ENCODE data around the gene TESPA1. TPM values are rescaled to one million over a fixed set of nuclear protein-coding genes. Genes with fewer than 3 reads are reported as not detected.
A peak's percentile ranks its signal among the peaks of the same experiment; 100 is the strongest.

Gene TESPA1
- total RNA-seq, 1 experiment from 2014 or later, result not detected

- intact Hi-C loops (cut with micrococcal nuclease; ENCODE audit: unreplicated experiment), result loop anchor here (5.0 kb wide), 1 partner anchor 180 kb away; no protein-coding TSS in a partner anchor
- no TSS peak for BruUV-seq (replicated peaks)
Observed at GRCh38 chr12:54937376-54937775, 47.2 kb downstream of the TESPA1 start.

GRCh38 chr12:54936736-54937135, 47.8 kb downstream of the TESPA1 start:
- no TSS peak for BruUV-seq (replicated peaks)
- Mint-ChIP-seq H3K36me3 (ENCODE audit: insufficient read depth, unreplicated experiment) (peaks cover 5% of the 10 kb centered on the region), H3K4me3 (ENCODE audit: low read depth, unreplicated experiment) (no peak overlapping the region), H3K4me1 (ENCODE audit: low read depth, unreplicated experiment) (peaks cover 38% of the 10 kb centered on the region), H3K9me3 (ENCODE audit: low read depth, unreplicated experiment) (peaks cover 4% of the 10 kb centered on the region), H3K27ac (ENCODE audit: unreplicated experiment) (peak overlapping the region; percentile 87), H3K27me3 (ENCODE audit: unreplicated experiment) (no peaks in the 10 kb centered on the region)
- no peak for DNase-seq
- TF ChIP-seq, protein P1, sequence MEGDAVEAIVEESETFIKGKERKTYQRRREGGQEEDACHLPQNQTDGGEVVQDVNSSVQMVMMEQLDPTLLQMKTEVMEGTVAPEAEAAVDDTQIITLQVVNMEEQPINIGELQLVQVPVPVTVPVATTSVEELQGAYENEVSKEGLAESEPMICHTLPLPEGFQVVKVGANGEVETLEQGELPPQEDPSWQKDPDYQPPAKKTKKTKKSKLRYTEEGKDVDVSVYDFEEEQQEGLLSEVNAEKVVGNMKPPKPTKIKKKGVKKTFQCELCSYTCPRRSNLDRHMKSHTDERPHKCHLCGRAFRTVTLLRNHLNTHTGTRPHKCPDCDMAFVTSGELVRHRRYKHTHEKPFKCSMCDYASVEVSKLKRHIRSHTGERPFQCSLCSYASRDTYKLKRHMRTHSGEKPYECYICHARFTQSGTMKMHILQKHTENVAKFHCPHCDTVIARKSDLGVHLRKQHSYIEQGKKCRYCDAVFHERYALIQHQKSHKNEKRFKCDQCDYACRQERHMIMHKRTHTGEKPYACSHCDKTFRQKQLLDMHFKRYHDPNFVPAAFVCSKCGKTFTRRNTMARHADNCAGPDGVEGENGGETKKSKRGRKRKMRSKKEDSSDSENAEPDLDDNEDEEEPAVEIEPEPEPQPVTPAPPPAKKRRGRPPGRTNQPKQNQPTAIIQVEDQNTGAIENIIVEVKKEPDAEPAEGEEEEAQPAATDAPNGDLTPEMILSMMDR (IDR thresholded peaks at IDR 0.05; ENCODE audit: unreplicated experiment), result no peak
- CTCF ChIA-PET, result no interaction called here
- intact Hi-C loops (cut with micrococcal nuclease; ENCODE audit: unreplicated experiment), result loop anchor here (5.0 kb wide), 1 partner anchor 179 kb away; no protein-coding TSS in a partner anchor

More at GRCh38 chr12:54937376-54937775, 47.2 kb downstream of the TESPA1 start:
- CTCF ChIA-PET, result no interaction called here
- no peak for DNase-seq
- Mint-ChIP-seq H3K4me1 (ENCODE audit: low read depth, unreplicated experiment) (peaks cover 38% of the 10 kb centered on the region), H3K9me3 (ENCODE audit: low read depth, unreplicated experiment) (no peaks in the 10 kb centered on the region), H3K4me3 (ENCODE audit: low read depth, unreplicated experiment) (no peak overlapping the region), H3K27me3 (ENCODE audit: unreplicated experiment) (no peaks in the 10 kb centered on the region), H3K36me3 (ENCODE audit: insufficient read depth, unreplicated experiment) (peaks cover 5% of the 10 kb centered on the region), H3K27ac (ENCODE audit: unreplicated experiment) (peak overlapping the region; percentile 87)
- TF ChIP-seq, protein P1 (IDR thresholded peaks at IDR 0.05; ENCODE audit: unreplicated experiment), result no peak

- Mint-ChIP-seq H3K36me3 (ENCODE audit: insufficient read depth, unreplicated experiment) (peaks cover 5% of the 10 kb centered on the region), H3K27me3 (ENCODE audit: unreplicated experiment) (no peaks in the 10 kb centered on the region), H3K4me3 (ENCODE audit: low read depth, unreplicated experiment) (peak overlapping the region; percentile 3), H3K4me1 (ENCODE audit: low read depth, unreplicated experiment) (peaks cover 38% of the 10 kb centered on the region), H3K27ac (ENCODE audit: unreplicated experiment) (peak overlapping the region; percentile 87), H3K9me3 (ENCODE audit: low read depth, unreplicated experiment) (peaks cover 16% of the 10 kb centered on the region)
- BruUV-seq (replicated peaks), result no TSS peak
- CTCF ChIA-PET, result interaction anchor here (0.6 kb wide), 1 partner anchor 78 kb away, joined by 3 read pairs; no protein-coding TSS in a partner anchor
- DNase-seq, result peak; percentile 42
- TF ChIP-seq, protein P1 (IDR thresholded peaks at IDR 0.05; ENCODE audit: unreplicated experiment), result no peak
- intact Hi-C loops (cut with micrococcal nuclease; ENCODE audit: unreplicated experiment), result loop anchor here (1.0 to 5.0 kb wide), 2 partner anchors 81 to 178 kb away; partner anchors contain the start of gene MUCL1
Observed at GRCh38 chr12:54935235-54935951, 49.2 kb downstream of the TESPA1 start.

DNA sequence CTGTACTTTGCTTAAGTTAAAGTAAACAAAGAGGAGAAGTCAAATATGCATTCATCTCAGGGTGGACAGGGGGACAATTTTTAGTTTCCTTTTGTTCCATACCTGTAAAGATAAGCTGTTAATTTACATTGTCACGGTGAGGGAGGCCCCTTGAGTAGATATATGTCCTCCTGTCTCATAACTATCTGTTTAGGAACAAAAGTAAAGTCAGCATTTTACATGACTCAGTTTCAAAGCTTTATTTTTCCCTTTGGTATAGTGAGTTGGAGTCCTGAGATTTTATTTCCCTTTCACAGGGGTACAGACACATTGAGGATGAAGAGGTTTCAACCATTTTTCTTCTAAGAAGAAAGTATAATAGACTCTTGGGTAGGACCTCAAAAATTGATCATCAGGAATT, 50.1 kb downstream of the TESPA1 start:
- DNase-seq, result no peak
- intact Hi-C loops (cut with micrococcal nuclease; ENCODE audit: unreplicated experiment), result no loop called here
- Mint-ChIP-seq H3K27ac (ENCODE audit: unreplicated experiment) (no peak overlapping the region), H3K9me3 (ENCODE audit: low read depth, unreplicated experiment) (peaks cover 23% of the 10 kb centered on the region), H3K4me1 (ENCODE audit: low read depth, unreplicated experiment) (peaks cover 38% of the 10 kb centered on the region), H3K4me3 (ENCODE audit: low read depth, unreplicated experiment) (no peak overlapping the region), H3K27me3 (ENCODE audit: unreplicated experiment) (no peaks in the 10 kb centered on the region), H3K36me3 (ENCODE audit: insufficient read depth, unreplicated experiment) (peaks cover 5% of the 10 kb centered on the region)
- CTCF ChIA-PET, result no interaction called here
- TF ChIP-seq, protein P1 (IDR thresholded peaks at IDR 0.05; ENCODE audit: unreplicated experiment), result no peak
- no TSS peak for BruUV-seq (replicated peaks)
